ENCODE measurements around the gene XCR1. TPM values are rescaled to one million over a fixed set of nuclear protein-coding genes. Genes with fewer than 3 reads are reported as not detected.

Gene XCR1
- total and polyA plus RNA-seq, 8 donors = 0.07 to 2.0 (median 0.70) TPM

DNA sequence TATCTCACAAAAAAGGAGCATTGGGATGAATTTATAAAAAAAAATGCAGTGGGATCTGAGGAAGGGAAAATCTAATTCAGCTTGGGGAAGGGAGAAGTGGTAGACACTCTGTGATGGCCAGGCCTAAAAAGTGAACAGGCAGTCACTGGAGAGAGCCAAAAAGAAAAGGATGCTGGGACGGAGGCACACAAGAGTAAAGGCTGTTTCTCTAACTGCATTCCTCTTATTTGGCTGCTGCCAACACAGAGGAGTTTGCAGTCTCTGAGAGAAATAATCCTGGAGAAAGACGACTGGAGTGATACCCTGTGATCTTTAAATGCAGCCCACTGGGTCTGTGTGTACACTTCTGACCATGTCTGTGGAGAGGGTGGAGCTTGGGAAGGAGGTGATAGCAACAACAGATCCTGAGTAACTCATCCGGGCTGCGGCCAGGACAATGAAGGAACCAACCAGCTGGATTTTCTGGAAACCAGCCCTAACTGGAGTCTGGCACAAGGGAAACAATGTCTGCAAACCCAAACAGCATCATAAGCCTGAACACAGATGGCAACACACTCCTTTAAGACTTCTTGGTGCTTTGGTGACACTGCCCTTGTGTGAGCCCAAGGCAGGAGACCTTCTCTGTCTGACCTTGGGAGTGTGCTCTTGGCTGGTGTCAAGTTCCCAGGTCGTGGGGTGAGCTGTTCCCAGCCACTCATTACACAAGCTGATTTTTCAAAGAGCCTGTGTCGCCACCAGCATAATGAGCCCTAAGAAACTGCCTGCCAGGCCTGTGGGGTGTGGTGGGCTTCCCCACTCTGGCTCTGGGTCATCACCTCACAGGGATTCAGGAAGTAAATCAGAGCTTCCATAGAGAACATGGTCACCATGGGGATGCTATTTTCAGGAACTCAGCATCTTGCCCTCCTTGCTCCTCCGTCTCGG is 39.7 kb downstream of the XCR1 start:
- no peaks in the 10 kb centered on the region for H3K27me3 ChIP-seq
- TF ChIP-seq, protein P1, sequence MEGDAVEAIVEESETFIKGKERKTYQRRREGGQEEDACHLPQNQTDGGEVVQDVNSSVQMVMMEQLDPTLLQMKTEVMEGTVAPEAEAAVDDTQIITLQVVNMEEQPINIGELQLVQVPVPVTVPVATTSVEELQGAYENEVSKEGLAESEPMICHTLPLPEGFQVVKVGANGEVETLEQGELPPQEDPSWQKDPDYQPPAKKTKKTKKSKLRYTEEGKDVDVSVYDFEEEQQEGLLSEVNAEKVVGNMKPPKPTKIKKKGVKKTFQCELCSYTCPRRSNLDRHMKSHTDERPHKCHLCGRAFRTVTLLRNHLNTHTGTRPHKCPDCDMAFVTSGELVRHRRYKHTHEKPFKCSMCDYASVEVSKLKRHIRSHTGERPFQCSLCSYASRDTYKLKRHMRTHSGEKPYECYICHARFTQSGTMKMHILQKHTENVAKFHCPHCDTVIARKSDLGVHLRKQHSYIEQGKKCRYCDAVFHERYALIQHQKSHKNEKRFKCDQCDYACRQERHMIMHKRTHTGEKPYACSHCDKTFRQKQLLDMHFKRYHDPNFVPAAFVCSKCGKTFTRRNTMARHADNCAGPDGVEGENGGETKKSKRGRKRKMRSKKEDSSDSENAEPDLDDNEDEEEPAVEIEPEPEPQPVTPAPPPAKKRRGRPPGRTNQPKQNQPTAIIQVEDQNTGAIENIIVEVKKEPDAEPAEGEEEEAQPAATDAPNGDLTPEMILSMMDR (IDR thresholded peaks at IDR 0.05) = no peak

DNA sequence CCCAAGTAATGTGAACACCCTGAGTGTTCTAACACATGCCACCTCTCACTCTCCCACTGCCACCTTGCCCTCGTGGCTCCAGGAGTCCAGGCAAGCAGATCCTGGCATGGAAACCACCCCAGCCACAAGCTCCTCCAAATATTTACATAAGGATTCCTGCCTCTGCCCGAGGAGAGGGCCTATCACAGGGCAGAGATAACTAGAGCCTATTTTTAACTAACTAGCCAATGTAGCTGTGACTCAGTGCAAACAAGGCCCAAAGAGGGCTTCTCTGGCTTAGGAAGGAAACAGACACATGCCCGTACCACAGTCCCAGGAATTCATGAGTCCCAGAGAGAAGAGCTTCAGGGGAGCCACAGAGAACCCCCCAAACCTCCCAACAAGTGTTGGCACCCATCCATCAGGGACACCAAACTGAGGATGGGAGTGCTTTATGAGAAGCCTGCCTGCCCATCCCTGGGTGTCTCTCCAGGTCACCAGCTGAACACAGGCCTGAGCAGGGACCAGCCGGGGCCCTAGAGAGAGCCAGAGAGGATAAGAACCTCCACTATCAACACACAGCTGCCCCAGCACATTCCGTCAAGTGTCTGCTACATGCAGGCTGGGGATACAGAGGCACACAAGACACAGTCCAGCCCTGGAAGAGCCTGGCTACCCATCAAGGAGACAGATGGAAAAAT is 40.8 kb downstream of the XCR1 start:
- H3K36me3 ChIP-seq = peaks cover 0 to 40% of the 10 kb centered on the region in 2 donors
- no peaks in the 10 kb centered on the region for H3K27me3 ChIP-seq
- no peaks in the 10 kb centered on the region for H3K9me3 ChIP-seq
- no peak overlapping the region for H3K4me3 ChIP-seq
- peak; percentile 88 for ATAC-seq
- peak overlapping the region; percentile 74 to 81 for H3K27ac ChIP-seq
- TF ChIP-seq, protein P1 (IDR thresholded peaks at IDR 0.05) = no peak
- peak in 1 of 4 donors; percentile 71 for DNase-seq
- H3K4me1 ChIP-seq = peaks cover 38 to 65% of the 10 kb centered on the region in 2 donors
- intact Hi-C loops (cut with DNase I) = no loop called here

More for the DNA sequence above, 39.7 kb downstream of the XCR1 start:
- H3K4me1 ChIP-seq = peaks cover 47 to 75% of the 10 kb centered on the region in 2 donors
- DNase-seq (peak in 2 of 4 donors; percentile 68 to 72), ATAC-seq (peak; percentile 1)
- H3K27ac ChIP-seq = peak overlapping the region; percentile 74 to 81
- no peak overlapping the region for H3K4me3 ChIP-seq
- intact Hi-C loops (cut with DNase I) = no loop called here
- peaks cover 0 to 28% of the 10 kb centered on the region in 2 donors for H3K36me3 ChIP-seq
- no peaks in the 10 kb centered on the region for H3K9me3 ChIP-seq

DNA sequence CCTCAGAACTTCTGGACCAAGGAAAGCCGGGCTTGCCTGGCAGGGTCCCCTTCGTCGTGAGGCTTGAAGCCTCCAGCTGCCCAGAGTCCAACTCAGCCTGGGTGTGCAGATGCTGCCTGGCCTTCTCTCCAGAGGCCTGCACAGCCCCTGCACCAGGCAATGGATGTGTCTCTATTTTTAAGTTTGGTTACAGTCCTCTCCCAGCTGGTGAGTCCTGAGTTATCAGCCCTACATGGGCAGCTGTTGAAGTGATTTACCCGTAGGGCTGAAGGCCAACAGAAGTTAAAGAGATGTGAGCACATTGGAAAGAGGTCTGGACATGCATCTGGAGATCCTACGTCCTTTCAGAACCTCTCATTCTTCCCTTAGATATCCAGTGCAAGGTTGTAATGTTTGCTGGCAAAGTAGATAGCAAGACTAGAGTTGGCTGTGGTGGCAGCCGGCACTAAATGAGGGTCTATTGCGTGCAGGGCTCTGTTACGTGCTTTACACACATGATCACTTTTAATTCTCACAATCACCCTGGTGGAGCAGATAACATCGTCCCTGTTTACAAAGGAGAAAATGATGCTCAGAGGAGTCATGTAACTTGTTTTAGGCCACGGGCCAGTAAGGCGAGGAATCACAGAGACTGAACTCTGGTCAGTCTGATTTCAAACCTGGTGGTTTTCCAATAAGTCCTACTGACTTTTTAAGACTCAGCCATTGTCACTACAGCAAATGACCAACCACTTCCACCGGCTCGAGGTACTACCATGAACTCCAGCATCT is 41.6 kb downstream of the XCR1 start:
- Histone ChIP-seq H3K36me3 (peaks cover 0 to 47% of the 10 kb centered on the region in 2 donors), H3K4me3 (no peak overlapping the region), H3K9me3 (no peaks in the 10 kb centered on the region), H3K27ac (peak overlapping the region; percentile 74 to 81), H3K4me1 (peaks cover 38 to 64% of the 10 kb centered on the region in 2 donors), H3K27me3 (no peaks in the 10 kb centered on the region)
- peak in 1 of 4 donors; percentile 39 for DNase-seq
- intact Hi-C loops (cut with DNase I) = no loop called here
- ATAC-seq = no peak
- TF ChIP-seq, protein P1 (IDR thresholded peaks at IDR 0.05) = no peak

DNA sequence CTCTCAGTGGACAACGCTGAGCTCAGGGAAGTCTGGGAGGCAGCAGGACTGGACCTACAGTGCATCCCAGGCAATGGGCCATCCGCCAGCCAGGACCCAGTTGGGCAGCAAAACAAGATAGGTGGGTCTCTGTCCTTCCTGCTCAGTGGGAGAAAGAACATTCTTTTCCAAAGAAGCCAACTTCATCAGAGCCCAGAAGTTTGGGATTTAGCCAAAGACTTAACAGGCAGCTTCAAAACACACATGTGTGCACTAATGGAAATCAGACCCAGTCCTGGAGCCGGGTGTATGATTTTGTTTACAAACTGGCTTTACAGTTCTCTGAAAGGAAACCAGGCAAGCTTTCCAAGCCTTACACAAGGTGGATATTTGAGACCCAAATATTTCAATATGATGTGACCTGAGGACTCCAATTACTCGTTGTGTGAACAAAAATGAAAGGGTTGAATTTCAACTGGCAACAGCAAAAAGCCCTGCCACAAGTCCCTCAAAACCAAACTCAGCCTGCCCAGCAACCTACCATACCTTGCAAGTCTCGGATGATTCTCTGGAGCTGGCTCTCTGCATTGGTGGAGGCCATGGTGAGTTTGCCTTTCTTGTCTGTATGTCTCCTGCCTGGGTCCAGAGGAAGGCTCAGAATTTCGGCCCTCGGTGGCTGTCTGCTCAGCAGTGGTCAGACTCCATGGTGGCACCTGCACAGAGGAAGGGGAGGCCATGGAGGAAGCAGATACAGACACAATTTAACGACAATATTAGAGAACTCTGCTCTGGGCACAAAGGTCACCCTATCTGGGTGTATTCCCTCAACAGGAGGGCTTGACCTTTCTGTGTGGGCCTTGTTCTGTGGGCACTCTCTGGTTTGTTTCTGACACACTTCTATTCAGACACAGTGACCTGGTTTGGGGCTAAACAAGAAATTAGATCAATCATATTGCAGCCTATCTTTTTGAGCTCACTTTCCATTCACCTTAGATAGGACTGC is 42.7 kb downstream of the XCR1 start:
- Histone ChIP-seq H3K27ac (peak overlapping the region in 1 of 2 donors; percentile 74), H3K27me3 (no peaks in the 10 kb centered on the region), H3K9me3 (no peaks in the 10 kb centered on the region), H3K4me3 (no peak overlapping the region), H3K36me3 (peaks cover 0 to 58% of the 10 kb centered on the region in 2 donors), H3K4me1 (peaks cover 35 to 65% of the 10 kb centered on the region in 2 donors)
- DNase-seq = no peak
- intact Hi-C loops (cut with DNase I) = no loop called here
- ATAC-seq = no peak
- TF ChIP-seq, protein P1 (IDR thresholded peaks at IDR 0.05) = no peak
